Activated naive CD4-positive, alpha-beta T cell treated with anti-CD3 and anti-CD28 coated beads, Interleukin-2, amount 10 ng/mL, durations not matched to agents 7 days and 5 days (primary cell): Measurements from ENCODE around the gene GGTA1.
"Not testable (repeated sequence)": the region's sequence is repeated elsewhere in the genome, so short reads cannot be mapped to it uniquely, and the experiment has no call there.

ENCODE experiments used
- CTCF ChIA-PET: fragments of 350-600 bp; sonication (Branson Sonifier 250); formaldehyde crosslinking; loops from one replicate; lab custom pipeline; 2021; ENCODE audit warnings: antibody characterized with exemption; lab: Charles Lee
- DNase-seq: peaks from one replicate; pipeline ENCODE4 v3.0.0-alpha.2; 2020
- H3K27ac Mint-ChIP-seq: one replicate; pipeline ENCODE4 v1.8.0; 2021; ENCODE audit warnings: mild to moderate bottlenecking, moderate library complexity, mixed read lengths
- H3K27me3 Mint-ChIP-seq: one replicate; pipeline ENCODE4 v1.8.0; 2021; ENCODE audit warnings: mild to moderate bottlenecking, mixed read lengths
- H3K36me3 Mint-ChIP-seq: one replicate; pipeline ENCODE4 v1.8.0; 2021; ENCODE audit warnings: mixed read lengths
- H3K4me1 Mint-ChIP-seq: one replicate; pipeline ENCODE4 v1.8.0; 2021; ENCODE audit warnings: mixed read lengths
- H3K4me3 Mint-ChIP-seq: one replicate; pipeline ENCODE4 v1.8.0; 2021; ENCODE audit warnings: mild to moderate bottlenecking, moderate library complexity, mixed read lengths
- H3K9me3 Mint-ChIP-seq: one replicate; pipeline ENCODE4 v1.8.0; 2021; ENCODE audit warnings: mixed read lengths

GGTA1 gene

GRCh38 chr9:121513166-121513565 lies 13.5 kb upstream of the GGTA1 start:
- H3K4me1 Mint-ChIP-seq, DNase-seq, H3K9me3 Mint-ChIP-seq, H3K36me3 Mint-ChIP-seq, H3K4me3 Mint-ChIP-seq, CTCF ChIA-PET, H3K27ac Mint-ChIP-seq: not testable (repeated sequence)
- peaks cover 33% of the 10 kb centered on the region for H3K27me3 Mint-ChIP-seq

- Mint-ChIP-seq H3K36me3 (no peaks in the 10 kb centered on the region), H3K4me3 (no peak overlapping the region), H3K27ac (no peak overlapping the region), H3K9me3 (no peaks in the 10 kb centered on the region), H3K27me3 (peaks cover 35% of the 10 kb centered on the region), H3K4me1 (no peaks in the 10 kb centered on the region)
- no peak for DNase-seq
- CTCF ChIA-PET = interaction anchor here (1.6 kb wide), 1 partner anchor 13 kb away, joined by 5 read pairs; no protein-coding TSS in a partner anchor
Observed at GRCh38 chr9:121510766-121511550, 11.3 kb upstream of the GGTA1 start.

DNA sequence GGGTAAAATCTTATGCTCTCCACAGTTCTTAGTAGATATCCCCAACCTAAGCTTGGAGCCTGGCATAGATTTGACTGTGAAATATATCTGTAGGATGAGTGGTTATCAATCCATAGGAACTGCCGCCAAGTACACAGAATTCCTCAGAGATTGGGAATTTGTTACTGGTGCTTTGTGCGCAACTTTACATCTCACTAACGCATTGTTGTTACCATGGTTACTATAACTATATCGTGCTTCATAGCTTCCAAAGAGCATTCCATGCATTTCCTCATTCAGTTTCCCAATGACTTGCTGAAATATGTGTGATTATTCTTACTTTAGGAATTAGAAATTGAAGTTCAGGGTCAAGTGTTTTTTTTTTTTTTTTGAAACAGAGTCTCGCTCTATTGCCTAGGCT lies 9.5 kb upstream of the GGTA1 start:
- no peak for DNase-seq
- Mint-ChIP-seq H3K9me3 (no peaks in the 10 kb centered on the region), H3K36me3 (no peaks in the 10 kb centered on the region), H3K4me3 (no peak overlapping the region), H3K4me1 (no peaks in the 10 kb centered on the region), H3K27me3 (peaks cover 40% of the 10 kb centered on the region), H3K27ac (no peak overlapping the region)
- CTCF ChIA-PET = no interaction called here

GRCh38 chr9:121508415-121508814 lies 8.8 kb upstream of the GGTA1 start:
- CTCF ChIA-PET = no interaction called here
- H3K27ac Mint-ChIP-seq = no peak overlapping the region
- H3K4me1 Mint-ChIP-seq = no peaks in the 10 kb centered on the region
- H3K36me3 Mint-ChIP-seq = no peaks in the 10 kb centered on the region
- H3K27me3 Mint-ChIP-seq = peaks cover 39% of the 10 kb centered on the region
- no peaks in the 10 kb centered on the region for H3K9me3 Mint-ChIP-seq
- DNase-seq = no peak
- H3K4me3 Mint-ChIP-seq = no peak overlapping the region

DNA sequence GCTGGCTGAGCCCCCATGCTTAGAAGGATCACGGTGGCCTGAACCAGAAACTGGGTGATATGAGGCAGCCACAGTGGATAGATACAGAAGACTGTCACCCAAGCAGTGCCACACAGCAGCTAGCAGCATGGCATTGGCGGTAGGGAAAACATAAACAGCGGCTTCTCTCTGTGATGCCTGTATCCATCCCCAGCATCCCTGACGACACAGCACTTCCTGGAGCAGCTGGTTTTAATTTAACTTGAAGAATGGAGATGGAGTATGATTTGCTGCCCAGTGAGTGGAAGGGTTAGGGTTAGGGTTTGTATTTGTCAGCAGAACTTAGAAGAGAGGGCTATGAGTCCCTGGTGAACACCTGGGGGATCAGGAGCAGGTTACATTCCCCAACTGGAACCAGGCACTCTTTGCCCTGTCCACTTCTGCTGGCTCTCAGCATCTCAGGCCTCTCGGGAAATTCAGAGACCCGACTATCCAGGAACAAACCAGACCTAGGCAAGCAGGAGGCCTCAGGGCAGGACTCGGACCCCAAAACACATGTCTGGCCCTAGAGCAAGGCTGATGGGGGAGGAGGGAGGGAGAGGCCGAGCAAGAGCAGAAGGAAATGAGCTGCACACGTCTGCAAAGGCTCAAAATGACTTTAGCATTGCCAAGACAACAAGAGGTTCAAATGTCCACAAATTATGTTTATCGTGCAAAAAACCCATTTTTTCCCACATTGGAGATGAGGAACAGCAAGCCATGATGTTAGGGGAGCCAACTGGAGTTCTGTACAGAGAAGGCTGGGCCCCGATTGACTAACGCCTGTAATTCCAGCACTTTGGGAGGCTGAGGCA lies 6.5 kb upstream of the GGTA1 start:
- Mint-ChIP-seq H3K4me1 (no peaks in the 10 kb centered on the region), H3K27me3 (peaks cover 51% of the 10 kb centered on the region), H3K4me3 (no peak overlapping the region), H3K36me3 (no peaks in the 10 kb centered on the region), H3K9me3 (no peaks in the 10 kb centered on the region), H3K27ac (no peak overlapping the region)
- CTCF ChIA-PET = interaction anchor here (0.6 to 1.4 kb wide), 2 partner anchors 40 to 43 kb away, joined by 3 read pairs; no protein-coding TSS in a partner anchor
- no peak for DNase-seq

DNA sequence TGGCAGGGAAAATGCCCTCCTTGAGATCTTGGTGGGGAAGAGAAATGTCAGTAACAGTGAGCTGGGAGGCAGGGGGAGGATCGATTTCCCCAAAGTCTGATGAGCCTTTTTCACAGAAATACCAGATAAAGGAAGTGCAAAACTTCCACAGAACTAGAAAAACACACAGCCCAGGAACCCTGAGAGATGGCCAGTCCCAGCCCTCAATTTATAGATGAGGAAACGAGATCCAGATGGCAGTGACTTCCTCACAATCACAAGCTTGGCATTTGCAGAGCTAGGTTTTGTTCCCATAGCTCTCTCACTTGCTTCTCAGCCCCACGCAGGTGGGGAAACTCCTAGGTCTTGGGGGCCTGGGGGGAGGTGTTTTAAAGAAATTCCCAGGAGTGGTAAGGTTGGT lies 3.8 kb upstream of the GGTA1 start:
- Mint-ChIP-seq H3K27me3 (peaks cover 70% of the 10 kb centered on the region), H3K4me3 (no peak overlapping the region), H3K27ac (no peak overlapping the region), H3K9me3 (no peaks in the 10 kb centered on the region), H3K4me1 (peaks cover 12% of the 10 kb centered on the region), H3K36me3 (no peaks in the 10 kb centered on the region)
- CTCF ChIA-PET = no interaction called here
- no peak for DNase-seq

DNA sequence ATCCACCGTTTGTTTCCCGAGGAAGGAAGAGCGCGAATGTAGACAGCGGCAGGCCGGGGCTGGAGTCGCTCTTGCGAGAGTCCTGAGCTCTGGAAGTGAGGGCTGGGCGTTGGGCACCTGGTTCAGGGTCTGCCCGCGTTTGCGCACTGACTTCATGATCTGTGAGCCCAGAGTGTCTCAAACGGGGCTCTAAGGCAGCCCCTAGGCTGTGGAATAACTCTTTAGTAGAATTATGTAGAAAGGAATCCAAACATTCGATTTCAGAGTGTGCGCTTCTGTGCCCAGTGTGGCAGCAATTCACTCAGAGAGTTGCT lies 478 bp upstream of the GGTA1 start:
- Mint-ChIP-seq H3K4me1 (peaks cover 16% of the 10 kb centered on the region), H3K27ac (no peak overlapping the region), H3K36me3 (no peaks in the 10 kb centered on the region), H3K27me3 (peaks cover 79% of the 10 kb centered on the region), H3K9me3 (peaks cover 4% of the 10 kb centered on the region), H3K4me3 (no peak overlapping the region)
- DNase-seq = no peak
- CTCF ChIA-PET = interaction anchor here (1.8 kb wide), 1 partner anchor 180 kb away, joined by 6 read pairs; no protein-coding TSS in a partner anchor

- H3K4me3 Mint-ChIP-seq = peak overlapping the region; percentile 51
- no peak overlapping the region for H3K27ac Mint-ChIP-seq
- peaks cover 78% of the 10 kb centered on the region for H3K27me3 Mint-ChIP-seq
- peaks cover 16% of the 10 kb centered on the region for H3K4me1 Mint-ChIP-seq
- CTCF ChIA-PET = interaction anchor here (1.1 kb wide), 1 partner anchor 34 kb away, joined by 3 read pairs; no protein-coding TSS in a partner anchor
- no peaks in the 10 kb centered on the region for H3K36me3 Mint-ChIP-seq
- DNase-seq = no peak
- peaks cover 4% of the 10 kb centered on the region for H3K9me3 Mint-ChIP-seq
Observed at GRCh38 chr9:121499177-121499426, 542 bp downstream of the GGTA1 start.

DNA sequence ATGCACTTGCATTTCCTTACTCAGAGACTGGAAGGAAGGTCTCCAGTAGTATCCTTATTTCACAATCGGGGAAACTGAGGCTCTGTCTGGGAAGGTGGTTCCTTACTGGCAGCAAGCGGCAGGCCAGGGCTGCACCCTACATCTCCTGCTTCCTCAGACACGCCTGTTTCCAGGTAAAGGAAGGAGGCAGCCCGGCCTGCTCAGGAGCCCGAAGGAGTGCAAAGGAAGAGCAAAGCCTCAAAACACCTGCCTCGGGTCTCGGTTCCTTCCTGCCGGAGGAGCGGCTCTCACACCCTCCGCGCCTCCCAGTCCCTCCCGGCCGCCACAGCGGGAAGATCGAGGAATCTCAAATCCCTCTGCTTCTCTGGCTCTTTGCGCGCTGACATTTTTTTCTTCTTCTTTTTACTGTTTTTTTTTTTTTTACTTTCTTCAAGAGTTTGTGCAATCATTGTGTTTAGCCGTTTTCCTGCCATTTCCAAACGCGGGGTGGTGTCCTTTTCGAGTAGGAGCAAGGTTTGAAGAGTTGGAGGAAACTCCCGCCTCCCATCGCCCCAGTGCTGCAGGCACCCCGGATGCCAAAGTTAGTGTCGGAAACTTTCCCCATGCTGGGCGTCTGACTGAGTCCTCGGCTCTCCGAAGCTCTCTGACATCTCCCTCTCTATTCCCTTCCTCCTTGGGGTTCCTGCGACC lies 1.0 kb downstream of the GGTA1 start:
- Mint-ChIP-seq H3K9me3 (peaks cover 4% of the 10 kb centered on the region), H3K4me1 (peaks cover 16% of the 10 kb centered on the region), H3K4me3 (peak overlapping the region; percentile 51), H3K27me3 (peaks cover 79% of the 10 kb centered on the region), H3K36me3 (no peaks in the 10 kb centered on the region), H3K27ac (no peak overlapping the region)
- DNase-seq = peak; percentile 24
- CTCF ChIA-PET = interaction anchor here (0.5 to 1.3 kb wide), 7 partner anchors 12 to 183 kb away, joined by 3 to 5 read pairs (median 3); no protein-coding TSS in a partner anchor

DNA sequence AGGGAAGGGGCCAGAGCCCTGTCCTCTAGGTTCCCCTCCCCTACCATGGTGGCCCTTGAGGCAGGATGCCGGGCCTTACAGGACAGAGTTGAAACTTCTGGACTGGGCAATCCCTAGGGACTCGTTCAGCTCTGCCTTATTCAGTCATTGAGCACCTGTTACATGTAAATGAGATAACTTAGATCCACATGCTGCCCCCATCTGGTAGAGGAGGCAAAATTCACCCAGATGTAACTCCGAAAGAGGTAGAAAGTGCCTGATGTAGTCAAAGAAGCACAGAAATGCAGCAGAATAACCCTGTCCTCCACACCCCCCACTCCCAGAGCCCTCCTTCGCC lies 1.5 kb downstream of the GGTA1 start:
- peaks cover 16% of the 10 kb centered on the region for H3K4me1 Mint-ChIP-seq
- no peak overlapping the region for H3K4me3 Mint-ChIP-seq
- peaks cover 79% of the 10 kb centered on the region for H3K27me3 Mint-ChIP-seq
- DNase-seq = peak; percentile 59
- no peaks in the 10 kb centered on the region for H3K36me3 Mint-ChIP-seq
- no peak overlapping the region for H3K27ac Mint-ChIP-seq
- CTCF ChIA-PET = interaction anchor here (0.5 to 1.3 kb wide), 10 partner anchors 12 to 284 kb away, joined by 3 to 5 read pairs (median 3); no protein-coding TSS in a partner anchor
- peaks cover 4% of the 10 kb centered on the region for H3K9me3 Mint-ChIP-seq

DNA sequence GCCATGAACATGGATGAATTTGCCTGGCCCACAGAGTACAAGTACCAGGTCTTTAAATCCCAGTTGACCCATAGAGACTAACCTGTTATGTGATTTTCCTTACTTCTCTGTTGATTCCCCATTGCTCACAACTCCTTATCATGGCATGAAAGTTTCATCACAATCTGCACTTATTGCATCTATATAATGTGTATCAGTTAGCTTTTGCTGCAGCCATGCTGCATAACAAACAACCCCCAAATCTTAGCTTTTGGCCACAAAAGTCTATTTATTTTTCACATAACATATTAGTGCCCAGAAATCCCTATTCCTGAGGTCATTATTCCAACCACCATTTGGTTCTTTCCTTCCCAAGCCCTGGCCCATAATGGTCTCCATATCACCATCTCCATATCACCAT lies 3.7 kb downstream of the GGTA1 start:
- CTCF ChIA-PET = no interaction called here
- Mint-ChIP-seq H3K9me3 (peaks cover 4% of the 10 kb centered on the region), H3K4me3 (no peak overlapping the region), H3K27ac (no peak overlapping the region), H3K4me1 (peaks cover 16% of the 10 kb centered on the region), H3K36me3 (no peaks in the 10 kb centered on the region), H3K27me3 (peaks cover 69% of the 10 kb centered on the region)
- DNase-seq = no peak

DNA sequence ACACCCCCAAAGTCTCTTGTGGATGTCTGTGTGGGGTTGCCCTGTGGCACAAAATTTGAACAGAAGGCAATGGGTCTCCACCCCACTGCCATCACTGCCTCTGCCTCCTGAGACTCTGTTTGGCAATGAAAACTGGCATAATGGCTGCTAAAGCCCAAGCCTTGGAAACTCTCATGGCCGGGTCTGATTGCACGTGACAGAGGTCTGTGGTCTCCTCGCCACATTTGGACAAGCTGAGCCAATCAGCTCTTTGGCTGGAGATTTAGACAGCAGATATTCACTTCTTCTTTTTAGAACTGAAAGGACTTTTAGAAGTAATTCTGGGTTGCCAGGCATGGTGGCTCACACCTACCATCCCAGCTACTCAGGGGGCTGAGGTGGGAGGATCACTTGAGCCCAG lies 5.5 kb downstream of the GGTA1 start:
- H3K36me3 Mint-ChIP-seq = no peaks in the 10 kb centered on the region
- DNase-seq = no peak
- H3K27me3 Mint-ChIP-seq = peaks cover 52% of the 10 kb centered on the region
- CTCF ChIA-PET = no interaction called here
- peaks cover 11% of the 10 kb centered on the region for H3K4me1 Mint-ChIP-seq
- H3K27ac Mint-ChIP-seq = no peak overlapping the region
- peaks cover 4% of the 10 kb centered on the region for H3K9me3 Mint-ChIP-seq
- H3K4me3 Mint-ChIP-seq = no peak overlapping the region

DNA sequence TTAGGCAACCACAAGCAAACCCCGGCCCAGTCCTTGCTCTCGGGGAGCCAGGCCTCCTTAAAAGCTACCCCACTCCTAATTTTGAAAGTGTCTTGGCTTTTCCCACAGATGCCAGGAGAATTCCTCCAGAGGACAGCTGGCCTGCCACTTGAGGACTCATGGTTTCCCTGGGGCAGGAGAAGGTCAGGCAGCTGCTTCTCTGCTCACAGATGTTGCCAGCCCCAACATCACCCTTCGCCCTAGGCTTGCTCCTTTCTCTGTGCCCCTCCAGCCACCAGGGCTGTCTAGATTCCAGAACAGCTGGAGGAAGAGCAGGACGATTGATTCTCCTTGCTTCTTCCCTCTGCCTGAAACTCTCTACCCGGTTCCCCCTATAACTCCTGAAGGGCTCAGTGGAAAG lies 8.5 kb downstream of the GGTA1 start:
- Mint-ChIP-seq H3K27me3 (peaks cover 26% of the 10 kb centered on the region), H3K4me1 (no peaks in the 10 kb centered on the region), H3K36me3 (no peaks in the 10 kb centered on the region), H3K27ac (no peak overlapping the region), H3K4me3 (no peak overlapping the region), H3K9me3 (peaks cover 2% of the 10 kb centered on the region)
- DNase-seq = no peak
- CTCF ChIA-PET = no interaction called here

GRCh38 chr9:121489344-121489743 lies 10.3 kb downstream of the GGTA1 start:
- H3K27ac Mint-ChIP-seq = no peak overlapping the region
- H3K9me3 Mint-ChIP-seq = no peaks in the 10 kb centered on the region
- H3K27me3 Mint-ChIP-seq = peaks cover 24% of the 10 kb centered on the region
- no peaks in the 10 kb centered on the region for H3K36me3 Mint-ChIP-seq
- no peaks in the 10 kb centered on the region for H3K4me1 Mint-ChIP-seq
- no peak overlapping the region for H3K4me3 Mint-ChIP-seq
- no peak for DNase-seq
- CTCF ChIA-PET = no interaction called here
